Liver (tissue), 9 donors: ENCODE measurements around the gene ABLIM3. TPM values are rescaled to one million over a fixed set of nuclear protein-coding genes. Genes with fewer than 3 reads are reported as not detected.
A peak's percentile ranks its signal among the peaks of the same experiment; 100 is the strongest.

Source experiments
- DNase-seq: peaks from one replicate; pipeline ENCODE4 v3.0.0-alpha.2; 2017; ENCODE audit warnings: low spot score
- H3K27ac ChIP-seq, 2 donors: one replicate each; pipeline ENCODE4 v1.7.0; 2013; ENCODE audit warnings: inconsistent platforms in 2 of 2, low read length in 2 of 2, control low read depth in 1 of 2, low read depth in 1 of 2, mild to moderate bottlenecking in 1 of 2
- H3K27me3 ChIP-seq, 4 donors: one replicate each; pipeline versions ENCODE4 v1.6.1 to v1.7.0; 2013; ENCODE audit warnings: low read length in 3 of 4, inconsistent platforms in 1 of 4, mild to moderate bottlenecking in 1 of 4, moderate library complexity in 1 of 4; ENCODE audit not compliant: control insufficient read depth in 4 of 4, insufficient read depth in 4 of 4
- H3K36me3 ChIP-seq, 4 donors: one replicate each; pipeline versions ENCODE4 v1.6.1 to v1.7.0; 2013; ENCODE audit warnings: low read length in 3 of 4, mild to moderate bottlenecking in 3 of 4, low read depth in 1 of 4, moderate library complexity in 1 of 4; ENCODE audit not compliant: control insufficient read depth in 4 of 4, insufficient read depth in 3 of 4
- H3K4me1 ChIP-seq, 4 donors: one replicate each; pipeline versions ENCODE4 v1.6.1 to v1.7.0; 2013; ENCODE audit warnings: low read length in 3 of 4, mild to moderate bottlenecking in 3 of 4, moderate library complexity in 1 of 4; ENCODE audit not compliant: control insufficient read depth in 4 of 4, insufficient read depth in 4 of 4
- H3K4me3 ChIP-seq, 3 donors: one replicate each; pipeline versions ENCODE4 v1.6.1 to v1.7.0; 2013; ENCODE audit warnings: low read length in 3 of 3, control low read depth in 1 of 3, low read depth in 1 of 3, mild to moderate bottlenecking in 1 of 3
- H3K9ac ChIP-seq, 2 donors: one replicate each; pipeline ENCODE4 v1.7.0; 2013; ENCODE audit warnings: low read length in 2 of 2, mild to moderate bottlenecking in 2 of 2, moderate library complexity in 2 of 2, control low read depth in 1 of 2, low read depth in 1 of 2
- H3K9me3 ChIP-seq, 4 donors: one replicate each; pipeline versions ENCODE4 v1.6.1 to v1.7.0; 2013; ENCODE audit warnings: low read length in 3 of 4; ENCODE audit not compliant: control insufficient read depth in 4 of 4
- ATF3 ChIP-seq: IDR thresholded peaks from 2 replicates; pipeline ENCODE4 v1.6.1; 2016; ENCODE audit warnings: antibody characterized with exemption
- CTCF ChIP-seq: fragments of 150-350 bp; IDR thresholded peaks from 2 replicates; pipeline ENCODE4 v1.5.1; 2017; ENCODE audit warnings: improper control_type of control experiment, low read depth, low read length; ENCODE audit not compliant: missing input control
- FOXA1 ChIP-seq: IDR thresholded peaks from 2 replicates; pipeline ENCODE4 v1.6.1; 2016; ENCODE audit warnings: antibody characterized with exemption
- GABPA ChIP-seq, 2 donors: IDR thresholded peaks in 1 of 2; conservative IDR thresholded peaks in 1 of 2; 2 replicates each; pipeline ENCODE4 v1.6.1; 2016; ENCODE audit warnings: antibody characterized with exemption in 2 of 2, mild to moderate bottlenecking in 1 of 2, moderate library complexity in 1 of 2
- HNF4A ChIP-seq, 2 donors: conservative IDR thresholded peaks; 2 replicates each; pipeline ENCODE4 v1.6.1; 2016; ENCODE audit warnings: antibody characterized with exemption in 2 of 2, mild to moderate bottlenecking in 2 of 2
- HNF4G ChIP-seq: IDR thresholded peaks from 2 replicates; pipeline ENCODE4 v1.6.1; 2016; ENCODE audit warnings: antibody characterized with exemption
- JUND ChIP-seq, 2 donors: IDR thresholded peaks; 2 replicates each; pipeline ENCODE4 v1.6.1; 2016; ENCODE audit warnings: antibody characterized with exemption in 2 of 2
- MAX ChIP-seq: IDR thresholded peaks from 2 replicates; pipeline ENCODE4 v1.6.1; 2016; ENCODE audit warnings: antibody characterized with exemption
- NR2F2 ChIP-seq: IDR thresholded peaks from 2 replicates; pipeline ENCODE4 v1.6.1; 2016; ENCODE audit warnings: antibody characterized with exemption
- RAD21 ChIP-seq, 2 donors: IDR thresholded peaks; 2 replicates each; pipeline ENCODE4 v1.6.1; 2016; ENCODE audit warnings: antibody characterized with exemption in 2 of 2, mild to moderate bottlenecking in 2 of 2
- RXRA ChIP-seq, 2 donors: IDR thresholded peaks; 2 replicates each; pipeline ENCODE4 v1.6.1; 2017 to 2018; ENCODE audit warnings: antibody characterized with exemption in 2 of 2, mild to moderate bottlenecking in 1 of 2
- SP1 ChIP-seq: IDR thresholded peaks from 2 replicates; pipeline ENCODE4 v1.6.1; 2018; ENCODE audit warnings: antibody characterized with exemption, mild to moderate bottlenecking
- TAF1 ChIP-seq: conservative IDR thresholded peaks from 2 replicates; pipeline ENCODE4 v1.6.1; 2016; ENCODE audit warnings: antibody characterized with exemption, mild to moderate bottlenecking
- YY1 ChIP-seq: IDR thresholded peaks from 2 replicates; pipeline ENCODE4 v1.6.1; 2016; ENCODE audit warnings: antibody characterized with exemption, mild to moderate bottlenecking
- ZBTB33 ChIP-seq: IDR thresholded peaks from 2 replicates; pipeline ENCODE4 v1.6.1; 2016; ENCODE audit warnings: antibody characterized with exemption
- WGBS: extraction: QIAGEN DNeasy Blood & Tissue Kit; methylation state at CpG from one replicate; pipeline ENCODE4 v1.1.7; 2013; 5-methylcytosine and 5-hydroxymethylcytosine counted together
- polyA plus RNA-seq, 2 donors: library from polyadenylated mRNA; stranded (reverse) in 1 of 2; unstranded in 1 of 2; fragments of 200-250 nt in 1 of 2; fragments of >200 nt in 1 of 2; fragmentation: Nextera tagmentation in 1 of 2; extraction: Ambion mirVana in 1 of 2; gene quantifications; one replicate each; pipeline versions ENCODE4 v1.2.1 to v1.2.3, GENCODE V29; 2013 to 2015
- total RNA-seq, 2 donors: library from RNA; depleted of rRNA; stranded (reverse); fragments of >200 nt; gene quantifications; one replicate each; pipeline ENCODE4 v1.2.3, GENCODE V29; 2014
- donor health status: healthy.
- donor health status: healthy.
- donor health status: healthy.
- donor health status: healthy.
- donor health status: healthy.

ABLIM3 gene
- total and polyA plus RNA-seq, 4 donors = 6.8 to 131 (median 43.1) TPM

GRCh38 chr5:149205625-149206523, 64.6 kb downstream of the ABLIM3 start:
- TF ChIP-seq YY1 = no peak
- TF ChIP-seq HNF4G = no peak
- TF ChIP-seq GABPA (IDR thresholded peaks at IDR 0.05 in 1 of 2, conservative IDR thresholded peaks at IDR 0.05 in 1 of 2) = peak in 1 of 2 donors; percentile 13
- TF ChIP-seq ATF3 = no peak
- TF ChIP-seq TAF1 = no peak
- TF ChIP-seq HNF4A (conservative IDR thresholded peaks at IDR 0.05) = peak in 1 of 2 donors; percentile 45
- no peak for TF ChIP-seq ZBTB33
- peak in 1 of 2 donors; percentile 59 for TF ChIP-seq JUND (IDR thresholded peaks at IDR 0.05)
- TF ChIP-seq FOXA1 = no peak
- TF ChIP-seq NR2F2 = peak; percentile 100
- peak in 1 of 2 donors; percentile 48 for TF ChIP-seq RAD21 (IDR thresholded peaks at IDR 0.05)
- peak; percentile 81 to 94 for TF ChIP-seq RXRA (IDR thresholded peaks at IDR 0.05)
- no peak for TF ChIP-seq CTCF
- no peak for TF ChIP-seq MAX
- peak; percentile 73 for TF ChIP-seq SP1
- Histone ChIP-seq H3K36me3 (peaks cover 6 to 83% (median 59%) of the 10 kb centered on the region in 4 donors), H3K27ac (peak overlapping the region; percentile 28 to 52), H3K4me1 (peaks cover 0 to 20% (median 8%) of the 10 kb centered on the region in 4 donors), H3K9me3 (no peaks in the 10 kb centered on the region), H3K9ac (no peak overlapping the region), H3K27me3 (no peaks in the 10 kb centered on the region), H3K4me3 (no peak overlapping the region)
- DNase-seq = no peak
- 53% methylated on average over 10 of the region's 10 CpGs for WGBS

GRCh38 chr5:149206524-149207141, 65.3 kb downstream of the ABLIM3 start:
- H3K9ac ChIP-seq = no peak overlapping the region
- WGBS = 82% methylated on average over 10 of the region's 10 CpGs
- no peak overlapping the region for H3K4me3 ChIP-seq
- peaks cover 0 to 20% (median 8%) of the 10 kb centered on the region in 4 donors for H3K4me1 ChIP-seq
- H3K27me3 ChIP-seq = no peaks in the 10 kb centered on the region
- H3K27ac ChIP-seq = peak overlapping the region; percentile 28 to 52
- peaks cover 8 to 82% (median 57%) of the 10 kb centered on the region in 4 donors for H3K36me3 ChIP-seq
- TF ChIP-seq NR2F2 = peak; percentile 82
- TF ChIP-seq RAD21 (IDR thresholded peaks at IDR 0.05) = no peak
- no peaks in the 10 kb centered on the region for H3K9me3 ChIP-seq
- DNase-seq = no peak
